Ovary (tissue), 3 donors: ENCODE data around the gene ROPN1L.

ENCODE experiments used
- POLR2A ChIP-seq: fragments of 450-650 bp; IDR thresholded peaks from one replicate; pipeline ENCODE4 v1.6.1; 2017; ENCODE audit warnings: antibody characterized with exemption, mild to moderate bottlenecking, moderate library complexity
- TF ChIP-seq, protein P1 (sequence below), 3 donors: fragments of 450-650 bp in 2 of 3; fragments of 200-600 bp in 1 of 3; IDR thresholded peaks; one replicate each; pipeline versions ENCODE4 v1.5.1 to v1.8.0; 2016 to 2022; ENCODE audit warnings: antibody characterized with exemption in 3 of 3, mild to moderate bottlenecking in 1 of 3
- donor health status: DM: no; HTN: no; CAD: no.

DNA sequence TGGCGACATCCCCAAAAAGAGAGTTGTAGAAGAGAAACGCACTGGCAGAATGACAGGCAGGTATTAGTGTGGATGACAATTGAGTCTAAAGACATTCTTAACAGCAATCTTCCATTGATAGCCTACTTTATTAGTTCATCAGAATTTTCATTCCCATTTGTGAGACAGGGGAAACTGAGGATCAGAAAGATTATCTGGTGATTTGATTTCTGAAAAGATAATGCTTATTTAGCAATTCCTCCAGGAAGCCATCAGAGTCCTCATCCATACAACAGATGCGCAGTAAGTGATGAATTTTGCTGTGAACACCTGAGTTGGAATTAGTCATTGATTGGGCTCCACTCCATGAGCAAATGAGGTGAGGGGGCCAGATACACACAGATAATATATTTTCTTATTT is 64.9 kb downstream of the ROPN1L start:
- TF ChIP-seq POLR2A, result no peak
- TF ChIP-seq, protein P1, sequence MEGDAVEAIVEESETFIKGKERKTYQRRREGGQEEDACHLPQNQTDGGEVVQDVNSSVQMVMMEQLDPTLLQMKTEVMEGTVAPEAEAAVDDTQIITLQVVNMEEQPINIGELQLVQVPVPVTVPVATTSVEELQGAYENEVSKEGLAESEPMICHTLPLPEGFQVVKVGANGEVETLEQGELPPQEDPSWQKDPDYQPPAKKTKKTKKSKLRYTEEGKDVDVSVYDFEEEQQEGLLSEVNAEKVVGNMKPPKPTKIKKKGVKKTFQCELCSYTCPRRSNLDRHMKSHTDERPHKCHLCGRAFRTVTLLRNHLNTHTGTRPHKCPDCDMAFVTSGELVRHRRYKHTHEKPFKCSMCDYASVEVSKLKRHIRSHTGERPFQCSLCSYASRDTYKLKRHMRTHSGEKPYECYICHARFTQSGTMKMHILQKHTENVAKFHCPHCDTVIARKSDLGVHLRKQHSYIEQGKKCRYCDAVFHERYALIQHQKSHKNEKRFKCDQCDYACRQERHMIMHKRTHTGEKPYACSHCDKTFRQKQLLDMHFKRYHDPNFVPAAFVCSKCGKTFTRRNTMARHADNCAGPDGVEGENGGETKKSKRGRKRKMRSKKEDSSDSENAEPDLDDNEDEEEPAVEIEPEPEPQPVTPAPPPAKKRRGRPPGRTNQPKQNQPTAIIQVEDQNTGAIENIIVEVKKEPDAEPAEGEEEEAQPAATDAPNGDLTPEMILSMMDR (IDR thresholded peaks at IDR 0.05), result no peak
